HepG2 (cell line): ENCODE data around the gene CD9. TPM values are rescaled to one million over a fixed set of nuclear protein-coding genes. Genes with fewer than 3 reads are reported as not detected.

ENCODE experiments used
- ATAC-seq: fragments of 200-7000 bp; cut with Tn5 transposase; 3 replicates; pipeline ENCODE4 v1.9.1; 2020; ENCODE audit warnings: mild to moderate bottlenecking, moderate library complexity
- BruUV-seq: library from RNA; stranded (reverse); fragments of 400-500 nt; replicated peaks from 2 replicates; lab custom pipeline; 2021; lab: Mats Ljungman, UMichigan
- CTCF ChIA-PET: fragments of 300-600 bp; formaldehyde crosslinking; extraction: SDS; loops from one replicate; lab custom pipeline; 2021; ENCODE audit warnings: low total read pairs, inconsistent platforms, low intra/inter-chr PET ratio; lab: Yijun Ruan, JAX
- POLR2A ChIA-PET: fragments of 350-600 bp; sonication (Branson Sonifier 250); formaldehyde crosslinking; loops from one replicate; lab custom pipeline; 2020; ENCODE audit warnings: antibody characterized with exemption, inconsistent platforms; lab: Yijun Ruan, JAX
- DNase-seq: peaks from one replicate; pipeline ENCODE4 v3.0.0-alpha.2; 2015; ENCODE audit warnings: low spot score
- FAIRE-seq: peaks from 3 replicates; lab custom pipeline; 2011; peaks lifted over from hg19 to GRCh38; lab: Jason Lieb, UNC
- H2AFZ ChIP-seq: one replicate; pipeline ENCODE4 v1.6.1; 2011; ENCODE audit warnings: low read length, inconsistent platforms
- H3K27ac ChIP-seq: fragments of 300-600 bp; 3 replicates; pipeline ENCODE4 v1.8.0; 2011; ENCODE audit warnings: mixed run types, mild to moderate bottlenecking, mixed read lengths, low read length, inconsistent platforms; ENCODE audit not compliant: insufficient read depth; ENCODE audit errors: extremely low read length
- H3K27me3 ChIP-seq, 2 experiments: fragments of 200-600 bp in 1 of 2; 2 replicates in 1 of 2; 3 replicates in 1 of 2; pipeline versions ENCODE4 v1.6.0 to v1.8.0; 2011; ENCODE audit warnings: low read length in 2 of 2, mild to moderate bottlenecking in 2 of 2, moderate library complexity in 2 of 2, inconsistent platforms in 1 of 2; ENCODE audit not compliant: insufficient read depth in 2 of 2, control insufficient read depth in 1 of 2
- H3K36me3 ChIP-seq, 2 experiments: fragments of 200-600 bp in 1 of 2; replicated peaks in 1 of 2; 2 replicates in 1 of 2; 3 replicates in 1 of 2; pipeline versions ENCODE4 v1.5.1 to v1.8.0; 2011; ENCODE audit warnings: low read length in 2 of 2, inconsistent platforms in 1 of 2; ENCODE audit not compliant: insufficient read depth in 2 of 2, control insufficient read depth in 1 of 2
- H3K4me1 ChIP-seq: 2 replicates; pipeline ENCODE4 v1.5.1; 2012; ENCODE audit warnings: low read length, inconsistent platforms; ENCODE audit not compliant: insufficient read depth
- H3K4me2 ChIP-seq: 2 replicates; pipeline ENCODE4 v1.6.0; 2011; ENCODE audit warnings: low read depth, low read length, inconsistent platforms
- H3K4me3 ChIP-seq, 3 experiments: fragments of 200-600 bp in 1 of 3; sonication (generic), shearing (Covaris generic) in 1 of 3; replicated peaks in 1 of 3; 2 replicates each; pipeline ENCODE4 v1.5.1; 2011 to 2016; ENCODE audit warnings: low read length in 3 of 3, inconsistent platforms in 2 of 3, low read depth in 2 of 3, mild to moderate bottlenecking in 2 of 3, control low read depth in 1 of 3, mixed read lengths in 1 of 3; ENCODE audit not compliant: insufficient read depth in 1 of 3
- H3K79me2 ChIP-seq: one replicate; pipeline ENCODE4 v1.6.1; 2011; ENCODE audit warnings: low read length, inconsistent platforms; ENCODE audit not compliant: insufficient read depth
- H3K9ac ChIP-seq: 2 replicates; pipeline ENCODE4 v1.6.0; 2011; ENCODE audit warnings: mild to moderate bottlenecking, low read depth, low read length, inconsistent platforms; ENCODE audit not compliant: insufficient read depth
- H3K9me3 ChIP-seq: 2 replicates; pipeline ENCODE4 v1.5.1; 2012; ENCODE audit warnings: mild to moderate bottlenecking, low read length
- H4K20me1 ChIP-seq: 2 replicates; pipeline ENCODE4 v1.6.0; 2011; ENCODE audit warnings: inconsistent platforms, mild to moderate bottlenecking, low read length, moderate library complexity; ENCODE audit not compliant: insufficient read depth
- CCDC6 ChIP-seq: sonication (generic); formaldehyde crosslinking; IDR thresholded peaks from 2 replicates; pipeline ENCODE4 v1.8.1; 2022; ENCODE audit warnings: mild to moderate bottlenecking, missing genetic modification reagents, moderate library complexity
- EP300 ChIP-seq, 3 experiments: sonication (generic) in 1 of 3; formaldehyde crosslinking in 1 of 3; IDR thresholded peaks; 2 replicates each; pipeline versions ENCODE4 v1.5.1 to v1.6.1; 2011 to 2020; ENCODE audit warnings: low read depth in 2 of 3, low read length in 2 of 3, borderline replicate concordance in 1 of 3, improper control_type of control experiment in 1 of 3, mild to moderate bottlenecking in 1 of 3, missing genetic modification reagents in 1 of 3, moderate library complexity in 1 of 3
- GLI4 ChIP-seq: sonication (generic); formaldehyde crosslinking; IDR thresholded peaks from 2 replicates; pipeline ENCODE4 v1.5.1; 2020; ENCODE audit warnings: missing genetic modification reagents, mild to moderate bottlenecking, moderate library complexity, borderline replicate concordance
- HIC2 ChIP-seq: sonication (generic); formaldehyde crosslinking; IDR thresholded peaks from 2 replicates; pipeline ENCODE4 v1.9.0; 2022; ENCODE audit warnings: low read depth, missing genetic modification reagents
- JUNB ChIP-seq: sonication (generic); formaldehyde crosslinking; IDR thresholded peaks from 2 replicates; pipeline ENCODE4 v1.8.0; 2022; ENCODE audit warnings: missing genetic modification reagents, mild to moderate bottlenecking, borderline replicate concordance
- SAP130 ChIP-seq: IDR thresholded peaks from 2 replicates; pipeline ENCODE4 v1.6.1; 2016; ENCODE audit warnings: low read depth
- SMC3 ChIP-seq: IDR thresholded peaks from 2 replicates; pipeline ENCODE4 v1.6.1; 2011; ENCODE audit warnings: low read length, improper control_type of control experiment
- TOE1 ChIP-seq: sonication (generic); formaldehyde crosslinking; IDR thresholded peaks from 2 replicates; pipeline ENCODE4 v1.4.0; 2020; ENCODE audit warnings: mild to moderate bottlenecking, missing genetic modification reagents
- ZBTB46 ChIP-seq: sonication (generic); formaldehyde crosslinking; IDR thresholded peaks from 2 replicates; pipeline ENCODE4 v1.4.0; 2020; ENCODE audit warnings: mild to moderate bottlenecking, missing genetic modification reagents, borderline replicate concordance
- ZHX2 ChIP-seq, 2 experiments: sonication (generic) in 1 of 2; formaldehyde crosslinking in 1 of 2; IDR thresholded peaks; 2 replicates each; pipeline versions ENCODE4 v1.6.1 to v1.9.0; 2014 to 2022; ENCODE audit warnings: antibody characterized with exemption in 1 of 2, borderline replicate concordance in 1 of 2, inconsistent platforms in 1 of 2, low read depth in 1 of 2, missing genetic modification reagents in 1 of 2
- ZNF124 ChIP-seq: sonication (generic); formaldehyde crosslinking; IDR thresholded peaks from 2 replicates; pipeline ENCODE4 v1.4.0; 2020; ENCODE audit warnings: missing genetic modification reagents
- ZNF317 ChIP-seq: sonication (generic); formaldehyde crosslinking; IDR thresholded peaks from 2 replicates; pipeline ENCODE4 v1.5.0; 2020; ENCODE audit warnings: mild to moderate bottlenecking, missing genetic modification reagents
- ZNF350 ChIP-seq: sonication (generic); formaldehyde crosslinking; IDR thresholded peaks from 2 replicates; pipeline ENCODE4 v1.4.0; 2020; ENCODE audit warnings: mild to moderate bottlenecking, low read depth, missing genetic modification reagents, borderline replicate concordance
- WGBS: methylation state at CpG from one replicate; pipeline ENCODE4 v1.1.6; 2017; ENCODE audit warnings: low lambda C conversion rate; 5-methylcytosine and 5-hydroxymethylcytosine counted together
- in situ Hi-C: cut with HindIII; loops from 2 replicates; pipeline ENCODE4 v1.10.0; 2017; ENCODE audit warnings: low pct_unique_long_range_greater_than_20kb; ENCODE audit not compliant: extremely low pct_ligation_motif_present
- intact Hi-C: fragments of 100-400 bp; cut with micrococcal nuclease; formaldehyde crosslinking; loops from one replicate; pipeline ENCODE4 v1.10.0; 2022; ENCODE audit not compliant: unreplicated experiment
- polyA plus RNA-seq, 8 experiments: library from polyadenylated mRNA; depleted of rRNA in 3 of 8; stranded (reverse) in 7 of 8; unstranded in 1 of 8; fragments of >200 nt; fragmentation: Illumina TruSeq in 4 of 8; extraction: Trizol in 4 of 8; gene quantifications; 2 replicates each; pipeline versions ENCODE4 v1.2.1 to v1.2.3, GENCODE V29; 2011 to 2016; ENCODE audit warnings: low read depth in 4 of 8, missing spikeins in 1 of 8, mixed read lengths in 1 of 8; ENCODE audit not compliant: insufficient read depth in 1 of 8
- total RNA-seq, 5 experiments: library from RNA; depleted of rRNA; stranded (reverse); fragments of >200 nt; fragmentation: Illumina TruSeq; extraction: Trizol; gene quantifications; 2 replicates each; pipeline ENCODE4 v1.2.3, GENCODE V29; 2016; ENCODE audit warnings: low read depth in 1 of 5

CD9 gene
- total and polyA plus RNA-seq, 2 of the 13 experiments (the other 11 are each of a cell fraction or from before 2014, with no cell fraction given): 5.8 to 38.3 TPM

GRCh38 chr12:6202304-6202703 lies 2.1 kb downstream of the CD9 start (continued):
- TF ChIP-seq HIC2 (CRISPR knock-in tag) (no peak), ZNF350 (CRISPR knock-in tag) (no peak), JUNB (no peak), SMC3 (no peak), CCDC6 (CRISPR knock-in tag) (no peak), EP300 (IDR thresholded peaks at IDR 0.05; ENCODE audit: low read depth in 2 of 2, low read length in 2 of 2) (no peak), EP300 (CRISPR knock-in tag; IDR thresholded peaks at IDR 0.05; ENCODE audit: borderline replicate concordance) (no peak), ZNF124 (CRISPR knock-in tag) (no peak)
- TF ChIP-seq, all 625 proteins: peak for 0

GRCh38 chr12:6202846-6203245 lies 2.6 kb downstream of the CD9 start:
- ATAC-seq: no peak
- H2AFZ ChIP-seq: no peak overlapping the region
- peaks cover 7 to 46% of the 10 kb centered on the region in 2 experiments for H3K27me3 ChIP-seq
- H3K9ac ChIP-seq: no peak overlapping the region
- WGBS: 72% methylated on average over 3 of the region's 3 CpGs
- no peak overlapping the region for H3K4me2 ChIP-seq
- no peak overlapping the region for H3K27ac ChIP-seq
- intact Hi-C loops (no loop called here), in situ Hi-C loops (no loop called here)
- H3K4me1 ChIP-seq: peaks cover 47% of the 10 kb centered on the region
- no peaks in the 10 kb centered on the region for H3K36me3 ChIP-seq
- no peak for FAIRE-seq
- no peak overlapping the region for H3K4me3 ChIP-seq
- H3K79me2 ChIP-seq: no peaks in the 10 kb centered on the region
- no peak for DNase-seq
- no peaks in the 10 kb centered on the region for H4K20me1 ChIP-seq
- ChIA-PET POLR2A (no interaction called here), CTCF (no interaction called here)
- BruUV-seq: no TSS peak
- no peaks in the 10 kb centered on the region for H3K9me3 ChIP-seq
- TF ChIP-seq TOE1 (CRISPR knock-in tag) (no peak), ZHX2 (IDR thresholded peaks at IDR 0.05; ENCODE audit: low read depth) (no peak), ZHX2 (CRISPR knock-in tag; IDR thresholded peaks at IDR 0.05; ENCODE audit: borderline replicate concordance) (no peak), SAP130 (CRISPR knock-in tag) (no peak), ZBTB46 (CRISPR knock-in tag) (no peak), GLI4 (CRISPR knock-in tag) (no peak), ZNF317 (CRISPR knock-in tag) (no peak)
